HG03135 (cell line): ENCODE results near the gene SPTLC3.

Source experiments
- ATAC-seq: cut with Tn5 transposase; IDR thresholded peaks from one replicate; pipeline ENCODE4 v1.9.1; 2021; ENCODE audit warnings: mild to moderate bottlenecking, moderate library complexity; ENCODE audit not compliant: unreplicated experiment

The SPTLC3 gene

DNA sequence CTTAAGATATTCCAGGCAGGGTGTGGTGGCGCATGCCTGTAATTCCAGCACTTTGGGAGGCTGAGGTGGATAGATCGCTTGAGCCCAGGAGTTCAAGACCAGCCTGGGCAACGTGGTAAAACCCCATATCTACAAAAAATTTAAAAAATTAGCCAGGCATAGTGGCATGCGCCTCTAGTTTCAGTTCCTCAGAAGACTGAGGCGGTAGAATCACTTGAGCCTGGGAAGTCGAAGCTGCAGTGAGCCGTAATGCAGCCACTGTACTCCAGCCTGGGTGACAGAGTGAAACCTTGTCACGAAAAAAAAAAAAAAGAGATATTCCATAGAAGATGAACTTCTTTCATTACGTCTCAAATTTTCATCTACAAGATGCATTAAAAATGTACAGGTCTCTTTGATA is 165.6 kb downstream of the SPTLC3 start:
- no peak for ATAC-seq

DNA sequence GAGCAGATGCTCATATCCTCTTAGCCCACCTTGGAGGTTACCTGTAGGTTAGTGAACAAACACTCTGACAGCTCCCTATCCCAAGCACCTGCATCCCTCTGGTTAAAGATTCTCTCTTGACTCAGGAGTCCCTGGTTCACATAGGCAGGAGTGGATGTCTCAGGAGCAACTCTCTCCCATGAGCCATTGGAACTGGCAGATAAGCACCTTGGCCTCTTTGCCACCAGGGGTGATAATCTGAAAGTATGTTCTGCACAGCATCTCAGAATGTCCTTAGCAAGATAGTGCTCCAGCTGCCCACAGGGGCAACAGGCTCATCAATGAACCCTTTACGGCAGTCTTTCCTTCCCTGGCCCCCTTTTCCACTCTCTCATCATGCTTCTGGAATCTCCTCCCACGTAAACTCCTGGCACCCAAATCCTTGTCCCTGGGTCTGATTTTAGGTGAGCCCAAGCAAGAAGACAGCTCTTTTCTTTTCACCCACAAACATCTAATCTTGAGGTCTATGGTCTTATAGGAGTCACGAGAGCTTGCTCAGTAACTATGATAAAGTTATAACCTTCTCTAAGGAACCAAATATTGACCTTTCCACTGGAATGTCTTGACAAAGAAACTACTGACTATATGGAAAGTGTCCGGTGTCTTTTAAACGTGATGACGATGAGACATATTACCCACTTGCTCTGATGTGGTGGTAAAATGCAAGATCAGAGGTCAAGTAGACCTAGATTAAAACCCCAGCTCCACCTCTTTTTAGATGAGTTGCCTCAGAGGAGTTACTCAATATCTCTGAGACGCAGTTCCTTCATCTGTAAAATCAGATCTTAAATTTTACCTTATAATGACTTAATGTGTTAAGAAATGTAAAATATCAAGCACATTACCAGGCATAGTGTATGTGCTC is 172.5 kb downstream of the SPTLC3 start:
- ATAC-seq = no peak

DNA sequence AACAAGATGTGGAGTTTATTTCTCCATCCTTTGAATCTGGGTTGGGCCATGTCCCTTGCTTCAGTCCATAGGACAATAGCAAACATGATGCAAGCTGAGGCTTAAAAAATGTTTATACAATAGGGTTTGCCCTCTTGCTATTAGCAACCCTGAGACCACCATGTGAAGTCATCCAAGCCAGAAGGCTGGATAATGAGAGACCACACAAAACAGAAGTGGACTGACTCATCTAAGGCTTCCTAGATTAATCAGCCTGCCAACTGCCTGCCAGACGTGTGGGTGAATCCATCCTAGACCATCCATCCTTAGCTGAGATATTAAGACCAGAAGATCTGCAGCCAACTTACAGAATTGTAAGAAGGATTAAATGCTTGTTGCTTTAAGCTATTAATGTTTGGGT is 174.2 kb downstream of the SPTLC3 start:
- no peak for ATAC-seq

DNA sequence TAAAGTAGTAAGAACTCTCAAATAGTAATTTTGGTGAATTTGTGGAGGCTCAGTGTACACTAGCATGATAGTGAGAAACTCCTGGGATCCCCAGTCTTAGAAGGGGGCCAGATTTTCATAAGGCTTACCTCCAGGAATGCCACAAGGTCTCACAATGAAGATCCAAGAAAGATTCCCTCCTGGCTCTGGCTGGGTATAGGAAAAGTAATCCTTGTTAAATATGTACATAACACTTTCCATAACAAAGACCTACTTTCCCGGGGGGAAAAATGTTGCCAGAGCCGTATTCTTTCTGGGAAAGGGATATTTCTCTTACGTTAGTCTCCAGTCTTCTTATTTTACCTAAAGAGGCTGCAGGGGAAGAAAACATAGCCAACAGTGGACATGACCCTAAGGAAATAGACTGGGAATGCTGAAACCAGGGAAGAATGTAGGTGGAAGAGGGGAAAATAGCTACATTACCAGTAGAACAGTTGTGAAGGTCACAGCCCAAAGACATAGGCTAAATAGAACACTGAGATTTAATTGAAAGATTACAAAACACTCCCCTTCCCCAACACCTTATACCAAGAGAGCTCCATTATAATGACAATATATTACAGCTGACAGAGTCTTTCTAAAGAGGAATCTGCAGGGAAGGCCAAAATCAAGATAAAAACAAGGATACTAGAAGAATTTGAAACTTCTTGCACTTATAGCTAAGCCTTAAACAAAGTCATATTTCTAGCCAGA is 177.4 kb downstream of the SPTLC3 start:
- no peak for ATAC-seq

DNA sequence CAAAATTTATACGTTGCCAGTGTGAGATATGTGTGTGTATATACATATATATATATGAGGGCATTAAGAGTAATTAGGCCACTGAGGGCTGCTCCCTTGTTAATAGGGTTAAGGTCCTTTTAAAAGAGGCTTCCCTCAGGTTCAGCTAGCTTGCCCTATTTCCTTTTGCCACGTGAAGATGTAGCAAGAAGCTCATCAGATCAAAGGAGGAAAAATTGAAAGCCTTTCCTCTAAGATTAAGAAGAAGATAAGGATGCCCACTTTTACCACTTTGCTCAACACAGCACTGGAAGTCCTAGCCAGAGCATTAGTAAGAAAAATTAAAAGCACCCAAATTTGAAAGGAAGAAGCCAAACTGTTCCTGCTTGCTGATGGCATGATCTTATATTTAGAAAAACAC is 179.1 kb downstream of the SPTLC3 start:
- no peak for ATAC-seq

DNA sequence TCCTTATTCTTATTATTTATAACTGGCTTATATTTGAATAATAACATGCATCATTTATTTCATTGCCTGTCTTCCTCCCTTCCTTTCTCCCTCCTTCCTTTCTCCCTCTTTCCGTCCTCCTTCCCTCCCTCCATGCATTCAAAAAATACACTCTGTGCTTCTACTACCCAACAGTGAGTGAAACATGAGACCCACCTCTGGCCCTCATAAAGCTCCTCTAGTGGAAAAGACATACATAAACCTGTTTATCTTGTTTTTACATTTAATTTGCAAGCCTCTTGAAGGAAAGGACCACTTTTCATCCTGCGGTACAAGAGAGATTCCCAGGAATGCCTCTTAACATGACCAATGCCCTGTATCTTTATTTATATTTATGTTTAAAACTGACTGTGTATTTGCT is 190.5 kb downstream of the SPTLC3 start:
- no peak for ATAC-seq

DNA sequence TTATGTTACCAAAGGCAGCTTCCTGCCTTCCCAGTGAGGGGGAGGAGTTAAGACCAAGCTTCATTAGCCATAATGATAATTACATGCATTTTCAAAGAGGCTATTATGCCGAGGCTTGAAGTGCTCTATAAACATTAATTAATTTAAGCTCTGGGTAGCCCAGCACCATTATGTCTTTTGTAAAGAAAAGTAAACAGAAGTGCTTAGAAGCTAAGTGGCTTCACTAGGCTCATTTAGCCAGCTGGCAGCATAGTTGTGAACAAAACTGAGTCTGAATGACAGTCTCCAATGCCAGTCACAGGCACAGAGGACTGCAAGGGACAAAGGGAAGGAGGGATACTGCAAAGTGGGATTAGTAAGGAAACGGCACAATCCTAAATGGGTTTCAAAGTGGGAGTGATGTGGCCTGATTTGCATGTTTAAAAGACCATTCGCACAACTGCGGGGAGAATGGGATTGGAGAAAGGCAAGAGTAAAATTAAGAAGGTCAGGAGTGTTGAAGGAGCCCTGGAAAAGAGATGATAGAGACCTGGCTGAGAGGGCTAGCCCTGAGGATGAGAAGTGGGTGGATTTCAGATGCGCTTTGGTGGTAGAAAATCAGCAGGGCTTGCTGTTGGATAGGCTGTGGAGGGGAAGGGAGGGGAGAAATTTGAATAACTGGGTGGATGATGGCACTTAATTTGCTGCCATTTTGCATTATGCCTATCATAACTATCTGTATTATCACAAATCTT is 192.2 kb downstream of the SPTLC3 start:
- no peak for ATAC-seq

DNA sequence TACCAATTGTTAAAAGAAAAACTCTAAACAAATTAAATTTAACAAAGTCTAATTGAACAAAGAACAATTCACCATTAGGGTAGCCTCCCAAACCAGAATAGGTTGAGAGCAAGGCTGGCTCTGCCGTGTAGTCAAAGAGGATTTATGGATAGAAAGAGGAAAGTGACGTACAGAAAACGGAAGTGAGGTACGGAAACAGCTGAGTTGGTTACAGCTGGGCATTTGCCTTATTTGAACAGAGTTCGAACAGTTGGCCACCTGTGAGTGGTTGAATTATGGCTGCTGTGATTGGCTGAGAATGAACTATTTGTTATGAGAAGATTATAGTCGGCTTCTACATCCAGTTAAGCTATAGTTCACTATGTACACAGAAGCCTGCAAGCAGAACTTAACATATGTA is 193.8 kb downstream of the SPTLC3 start:
- no peak for ATAC-seq

DNA sequence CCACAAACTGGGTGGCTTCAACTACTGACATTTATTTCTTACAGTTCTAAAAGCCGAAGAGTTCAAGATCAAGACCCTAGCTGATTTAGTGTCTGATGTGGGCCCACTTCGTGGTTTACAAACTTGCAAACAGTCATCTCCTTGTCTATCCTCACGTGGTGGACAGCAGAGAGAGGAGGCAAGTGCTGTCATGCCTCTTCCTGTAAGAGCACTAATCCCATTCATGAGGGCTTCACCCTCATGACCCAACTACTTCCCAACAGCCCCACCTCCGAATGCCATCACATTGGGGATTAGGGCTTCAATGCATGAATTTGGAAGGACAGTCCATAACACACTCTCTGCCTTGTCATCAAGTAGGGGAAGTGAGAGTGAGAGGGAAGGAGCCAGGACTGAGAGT is 196.7 kb downstream of the SPTLC3 start:
- ATAC-seq = no peak

DNA sequence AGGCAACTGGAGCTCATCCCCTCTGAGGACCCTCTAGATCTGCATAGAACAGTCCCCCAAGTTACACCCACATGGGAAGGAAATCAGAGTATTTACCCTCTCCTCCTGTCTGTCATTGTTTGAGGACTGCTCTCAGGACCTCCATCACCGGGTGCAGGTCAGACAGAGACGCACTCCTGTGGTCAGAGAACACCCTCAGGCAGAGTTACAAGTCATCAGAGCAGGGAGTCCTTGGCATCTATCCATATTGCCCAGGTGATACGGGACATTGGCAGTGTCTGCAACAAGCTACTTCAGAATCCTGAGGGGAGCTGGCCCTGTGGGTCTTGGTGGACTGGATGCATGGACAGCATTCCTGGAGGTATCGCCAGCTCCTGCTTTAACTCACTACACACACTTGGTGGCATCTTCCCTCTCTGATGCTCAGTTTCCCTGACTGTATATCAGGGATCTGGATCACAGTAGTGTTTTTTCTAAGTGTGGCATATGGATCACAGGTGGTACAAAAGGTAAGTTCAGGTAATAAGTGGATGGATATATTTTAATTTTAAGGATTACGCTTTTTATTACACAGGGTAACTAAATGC is 197.2 kb downstream of the SPTLC3 start:
- no peak for ATAC-seq

DNA sequence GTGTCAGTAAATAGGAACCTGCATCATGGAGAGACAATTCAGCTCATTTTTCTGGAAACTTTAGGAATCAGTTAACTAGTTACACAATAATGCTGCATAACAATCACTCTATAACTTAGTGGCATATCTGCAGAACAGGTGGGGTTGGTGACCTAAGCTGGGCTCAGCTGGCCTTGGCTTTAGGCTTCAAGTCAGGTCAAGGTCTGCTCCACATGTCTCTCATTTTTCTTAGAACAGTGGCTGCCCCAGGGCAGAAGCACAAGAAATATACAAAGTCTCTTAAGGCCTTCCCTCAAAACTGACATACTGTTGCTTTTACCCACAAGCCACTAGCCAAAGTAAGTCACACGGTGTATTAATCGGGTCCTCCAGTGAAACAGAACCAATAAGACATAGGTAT is 198.2 kb downstream of the SPTLC3 start:
- ATAC-seq = no peak

DNA sequence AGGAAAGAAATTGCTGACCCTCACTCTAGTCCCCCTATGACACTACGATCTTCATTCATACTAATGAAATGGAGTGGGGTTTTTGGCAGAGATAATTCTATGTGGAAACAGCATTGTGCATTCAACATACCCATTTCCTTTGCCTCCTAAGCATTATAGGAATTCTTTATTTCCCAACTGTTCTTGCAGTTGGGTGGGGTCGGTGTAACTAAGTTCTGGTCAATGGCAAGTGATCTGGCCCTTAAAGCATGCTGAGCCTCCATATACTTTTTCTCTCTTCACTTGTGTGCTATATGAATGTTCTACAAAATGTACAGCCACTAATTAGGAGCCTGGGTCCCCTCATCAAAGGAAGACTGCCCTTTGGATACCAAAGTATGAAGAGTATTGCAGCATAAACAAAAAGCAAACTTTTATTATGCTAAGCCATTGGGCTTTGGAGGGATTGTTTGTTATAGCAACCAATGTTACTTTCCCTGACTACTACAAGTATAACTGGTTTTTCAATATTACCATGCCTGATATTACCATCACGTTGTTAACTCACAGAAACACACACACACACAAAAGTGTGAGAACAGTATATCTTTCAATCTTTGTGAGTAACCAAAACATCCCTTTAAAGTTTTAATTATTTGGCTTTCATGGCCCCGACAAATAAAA is 203.3 kb downstream of the SPTLC3 start:
- ATAC-seq = no peak

DNA sequence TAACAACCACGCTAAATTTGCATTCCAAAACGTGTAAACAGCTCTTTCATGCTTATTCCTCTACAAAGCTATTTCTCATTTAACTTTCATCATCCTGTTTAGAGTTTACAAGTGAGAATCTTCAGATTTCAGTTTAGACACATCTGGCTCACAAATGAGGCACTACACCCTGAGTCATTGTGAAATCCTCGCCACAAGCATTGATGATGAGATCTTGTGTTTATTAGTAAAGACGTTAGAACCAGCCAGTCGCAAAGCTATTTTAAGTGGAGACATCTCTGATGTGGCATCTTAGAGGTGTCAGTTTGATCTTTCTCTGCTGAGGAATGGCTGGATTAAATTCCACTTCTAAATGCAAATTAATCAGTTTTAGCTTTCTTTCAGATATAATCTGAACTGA is 204.0 kb downstream of the SPTLC3 start:
- no peak for ATAC-seq

DNA sequence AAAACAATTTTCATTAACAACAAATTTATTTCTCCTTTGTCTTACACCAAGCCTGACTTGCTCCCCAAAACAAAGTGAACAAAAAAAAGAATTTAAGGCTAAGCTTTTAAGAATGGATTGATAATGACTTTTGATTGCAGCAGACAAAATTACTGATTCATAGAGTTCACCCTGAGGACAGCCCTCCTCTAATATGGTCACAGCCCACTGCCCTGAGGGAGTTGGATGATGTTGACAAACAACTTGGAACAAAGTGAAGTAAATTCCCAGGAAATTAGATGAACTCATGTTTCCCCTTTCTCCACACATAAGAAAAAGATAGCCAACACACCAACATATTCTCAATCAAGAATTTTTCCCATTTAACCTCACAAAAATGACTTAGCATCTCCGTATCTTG is 204.6 kb downstream of the SPTLC3 start:
- no peak for ATAC-seq

DNA sequence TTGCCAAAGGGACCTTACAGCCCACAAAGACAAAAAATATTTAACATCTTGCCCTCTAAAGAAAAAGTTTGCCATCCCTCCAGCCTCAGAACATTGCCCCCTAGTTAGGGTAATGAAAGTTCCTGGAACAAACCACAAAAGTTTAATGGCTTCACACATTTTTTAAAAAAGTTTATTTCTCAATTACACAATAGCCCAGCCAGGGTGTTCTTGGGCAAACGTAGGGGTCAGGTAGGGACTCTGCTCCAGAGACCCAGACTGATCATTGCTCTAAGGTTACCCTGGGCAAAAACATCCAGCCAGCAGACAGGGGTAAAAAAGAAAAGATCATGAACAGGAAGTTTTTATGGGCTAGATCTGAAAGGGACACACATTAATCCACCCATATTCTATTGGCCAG is 207.8 kb downstream of the SPTLC3 start:
- no peak for ATAC-seq
